HG03558 (cell line): ENCODE measurements around the gene SAFB.
A peak's percentile ranks its signal among the peaks of the same experiment; 100 is the strongest.

Experiments
- ATAC-seq: cut with Tn5 transposase; IDR thresholded peaks from one replicate; pipeline ENCODE4 v1.9.1; 2021; ENCODE audit warnings: moderate number of reproducible peaks; ENCODE audit not compliant: unreplicated experiment; ENCODE audit errors: extremely low read depth

SAFB gene

GRCh38 chr19:5663904-5664303, 41.0 kb downstream of the SAFB start:
- ATAC-seq = no peak

DNA sequence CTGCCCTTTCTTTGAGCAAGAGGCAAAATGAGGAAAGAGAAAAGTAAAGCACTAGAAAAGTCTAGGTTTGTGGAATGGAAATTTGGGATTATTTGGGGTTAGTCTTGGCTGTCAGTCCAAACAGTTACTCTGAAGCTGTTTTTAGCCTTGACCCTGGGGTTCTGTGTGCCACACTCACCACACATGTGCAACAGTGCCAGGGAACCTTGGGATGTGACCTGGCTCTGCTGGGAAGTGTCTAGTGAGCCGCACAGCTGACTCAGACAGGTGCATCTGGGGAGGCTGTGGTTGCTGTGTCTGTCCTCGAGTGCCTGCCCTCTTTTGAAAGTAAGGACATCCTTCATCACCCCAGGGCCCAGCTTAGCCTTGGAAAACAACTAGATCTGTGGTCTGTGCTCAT, 41.6 kb downstream of the SAFB start:
- ATAC-seq = no peak

GRCh38 chr19:5665781-5666513, 43.1 kb downstream of the SAFB start:
- ATAC-seq = no peak

- no peak for ATAC-seq
These were observed 44.2 kb downstream of the SAFB start for GRCh38 chr19:5666921-5667610.

GRCh38 chr19:5667751-5668271, 44.9 kb downstream of the SAFB start:
- ATAC-seq = no peak

DNA sequence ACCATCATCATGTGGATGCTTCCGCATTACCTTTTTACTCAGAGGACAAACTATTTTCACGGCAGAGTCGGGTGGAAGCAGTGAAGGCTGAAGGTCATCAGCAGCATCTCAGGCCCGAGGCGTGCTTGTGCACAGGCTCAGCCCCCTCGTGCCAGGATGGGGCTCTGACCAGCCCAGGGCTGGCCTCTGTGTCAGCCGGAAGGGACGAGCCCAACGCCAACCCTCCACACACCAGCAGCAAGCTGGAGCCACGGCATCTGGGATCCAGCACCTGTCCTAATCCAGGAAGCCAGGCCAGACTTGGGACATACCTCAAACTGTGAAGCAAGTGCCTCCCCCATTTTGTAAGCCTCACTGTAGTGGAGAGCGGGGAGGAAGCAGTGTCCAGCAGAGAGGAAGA, 46.3 kb downstream of the SAFB start:
- no peak for ATAC-seq

GRCh38 chr19:5671600-5671999, 48.7 kb downstream of the SAFB start:
- ATAC-seq = no peak

GRCh38 chr19:5672708-5673459, 50.0 kb downstream of the SAFB start:
- no peak for ATAC-seq

- ATAC-seq = no peak
These were observed 50.9 kb downstream of the SAFB start for GRCh38 chr19:5673752-5674151.

- no peak for ATAC-seq
These were observed 51.8 kb downstream of the SAFB start for GRCh38 chr19:5674714-5675113.

- no peak for ATAC-seq
These were observed 53.4 kb downstream of the SAFB start for GRCh38 chr19:5676105-5676771.

- no peak for ATAC-seq
These were observed 53.9 kb downstream of the SAFB start for GRCh38 chr19:5676772-5677105.

DNA sequence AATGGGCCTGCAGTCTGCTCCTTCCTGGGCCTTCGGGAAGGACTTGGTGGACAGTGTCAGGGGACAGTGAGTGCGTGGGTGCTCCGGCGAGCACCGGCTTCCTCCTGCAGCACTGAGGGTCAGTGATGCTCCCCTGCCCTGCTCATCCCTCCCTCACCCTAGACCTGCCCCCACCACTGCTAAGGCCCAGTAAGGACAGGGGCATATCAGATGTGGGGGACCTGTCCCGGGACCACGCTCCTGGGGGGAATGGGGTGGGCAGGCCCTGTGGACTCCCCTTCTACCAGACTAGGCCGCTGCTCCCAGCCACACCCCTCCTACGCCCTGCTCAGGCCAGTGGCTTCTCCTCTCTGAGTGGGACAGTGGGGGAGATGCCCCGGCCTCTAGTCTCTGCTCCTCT, 54.3 kb downstream of the SAFB start:
- no peak for ATAC-seq

GRCh38 chr19:5677580-5677979, 54.7 kb downstream of the SAFB start:
- no peak for ATAC-seq

GRCh38 chr19:5678071-5678718, 55.3 kb downstream of the SAFB start:
- no peak for ATAC-seq

DNA sequence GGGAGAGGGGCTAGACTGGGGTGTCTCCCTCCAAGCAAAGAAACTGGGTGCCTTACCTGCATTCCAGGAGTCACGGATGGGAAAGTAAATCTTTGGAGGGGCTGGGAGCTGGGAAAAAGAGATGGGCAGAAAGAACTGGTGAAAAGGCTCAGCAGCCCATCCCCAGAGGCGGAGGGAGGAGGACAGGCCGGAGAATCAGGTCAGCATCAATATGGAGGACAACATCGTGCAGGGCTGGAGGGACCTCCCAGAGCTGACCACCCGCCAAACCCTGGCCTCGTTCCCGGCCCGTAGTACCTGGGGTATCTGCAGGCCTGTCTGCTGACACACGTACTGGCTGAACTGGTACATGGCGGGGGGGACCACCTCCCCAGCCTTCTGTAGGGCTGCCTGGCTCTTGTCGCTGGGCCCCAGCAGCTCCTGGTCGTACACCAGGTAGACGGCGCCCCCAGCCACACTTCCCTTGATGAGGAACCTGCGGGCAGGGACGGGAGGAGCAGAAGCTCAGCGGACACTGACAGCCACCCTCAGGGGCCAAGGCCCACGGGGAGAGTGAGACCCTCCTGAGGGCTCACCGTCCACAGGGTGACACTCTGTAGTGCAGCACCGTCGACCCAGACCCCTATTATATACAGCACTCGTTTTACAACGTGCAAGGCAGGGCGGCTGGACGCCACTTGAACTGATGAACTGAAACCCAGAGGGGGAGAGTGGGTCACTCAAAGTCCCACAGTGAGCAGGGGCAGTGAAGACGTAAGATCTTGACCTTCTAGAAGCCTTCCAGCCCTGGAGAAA, 56.6 kb downstream of the SAFB start:
- no peak for ATAC-seq

- no peak for ATAC-seq
These were observed 57.2 kb downstream of the SAFB start for GRCh38 chr19:5680084-5680436.

DNA sequence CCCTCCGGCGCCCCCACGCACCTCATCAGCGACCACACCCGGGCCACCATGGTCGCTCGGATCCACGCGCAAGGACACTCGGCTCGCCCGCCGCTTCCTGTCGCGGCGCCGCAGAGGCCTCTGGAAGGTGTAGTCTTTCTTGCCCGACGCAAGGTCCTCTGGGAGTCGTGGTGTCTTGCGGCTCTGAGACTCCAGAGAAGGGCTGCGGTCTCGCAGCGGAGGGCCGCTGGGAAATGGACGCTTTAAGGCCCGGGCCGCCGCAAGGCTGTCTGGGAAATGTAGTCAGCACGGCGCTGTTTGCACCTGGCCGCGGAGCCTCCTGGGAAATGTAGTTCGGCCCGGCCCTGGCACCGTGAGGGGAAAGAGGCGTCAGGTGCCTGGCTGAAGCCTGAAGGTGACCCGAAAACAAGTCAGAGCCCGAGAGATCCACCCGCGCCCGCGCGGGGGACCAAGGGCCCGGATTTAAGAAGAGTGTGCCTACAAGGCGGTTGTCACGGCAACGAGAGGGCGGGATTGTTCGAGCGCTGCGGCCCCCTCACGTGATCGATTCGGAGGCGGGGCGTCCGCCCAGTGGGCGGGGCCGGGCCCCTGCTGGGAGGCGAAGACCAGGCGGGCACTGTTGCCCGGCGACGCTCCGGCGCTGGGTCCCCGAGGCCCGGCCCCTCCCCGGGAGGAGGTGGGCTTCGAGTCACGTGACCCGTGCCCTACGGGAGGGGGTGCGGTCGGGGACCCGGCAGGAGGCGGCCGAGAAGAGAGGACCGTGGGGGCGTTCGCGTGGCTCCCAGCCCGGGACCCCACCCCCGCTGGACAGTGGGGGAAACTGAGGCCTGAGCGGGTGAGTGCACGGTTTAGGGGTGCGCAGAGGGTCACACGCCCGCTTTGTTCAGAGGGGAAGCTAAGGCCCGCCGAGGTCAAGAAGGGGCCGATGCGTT, 57.8 kb downstream of the SAFB start, which contains the start of the genes HSD11B1L and MICOS13:
Gene HSD11B1L, plus strand, starts transcription at position 591 of the 932 bp plus-strand sequence. CDS start 3,806 bp downstream, outside the sequence.
Gene MICOS13, minus strand, starts transcription at position 80 of the 932 bp plus-strand sequence. Its CDS starts 30 bp downstream, at position 50.
- ATAC-seq = peak; percentile 60
